ENCODE data around the gene TMED8.

TMED8 gene

DNA sequence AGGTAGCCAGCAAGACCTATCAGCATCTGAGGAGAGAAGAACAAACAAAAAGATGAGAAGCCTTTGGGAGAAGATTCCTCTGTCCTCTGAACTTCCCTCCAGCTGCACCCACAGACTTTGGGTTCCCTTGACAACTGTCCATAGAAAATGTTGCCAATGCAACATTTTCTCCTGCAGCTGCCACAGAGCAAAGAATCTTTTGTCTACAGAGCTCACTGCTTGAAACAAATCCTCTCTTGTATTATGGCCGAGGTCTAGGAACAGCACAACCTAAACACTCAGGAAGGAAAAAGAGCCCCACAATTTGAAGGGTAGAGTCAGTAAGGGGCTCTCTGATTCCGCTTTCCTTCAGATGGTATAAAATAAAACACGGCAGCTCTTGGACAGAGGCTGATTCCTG, 70.5 kb downstream of the TMED8 start:
- DNase-seq (ENCODE audit: low read depth), result no peak
- no peak overlapping the region for H3K4me3 ChIP-seq (ENCODE audit: low read depth, low read length)

DNA sequence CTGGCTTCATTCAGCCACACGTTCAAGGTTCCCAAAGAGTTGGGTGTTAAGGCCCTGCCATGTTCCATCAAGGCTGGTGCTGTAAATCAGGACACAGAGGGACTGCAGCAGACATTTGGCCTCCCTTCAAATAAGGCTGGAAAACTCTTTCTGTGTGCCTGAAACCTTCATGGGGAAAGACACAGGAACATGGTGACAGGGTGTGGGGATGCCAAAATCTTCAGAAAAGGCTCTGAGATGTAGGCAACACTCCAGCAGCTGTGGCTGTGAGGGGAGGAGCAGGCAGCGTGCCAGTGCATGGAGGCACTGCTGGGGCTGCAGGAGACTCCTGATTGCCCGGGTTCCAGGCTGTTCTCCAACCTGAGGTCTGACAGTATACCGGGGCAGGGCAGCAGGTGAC, 71.2 kb downstream of the TMED8 start:
- DNase-seq (ENCODE audit: low read depth), result no peak
- H3K4me3 ChIP-seq (ENCODE audit: low read depth, low read length), result no peak overlapping the region

DNA sequence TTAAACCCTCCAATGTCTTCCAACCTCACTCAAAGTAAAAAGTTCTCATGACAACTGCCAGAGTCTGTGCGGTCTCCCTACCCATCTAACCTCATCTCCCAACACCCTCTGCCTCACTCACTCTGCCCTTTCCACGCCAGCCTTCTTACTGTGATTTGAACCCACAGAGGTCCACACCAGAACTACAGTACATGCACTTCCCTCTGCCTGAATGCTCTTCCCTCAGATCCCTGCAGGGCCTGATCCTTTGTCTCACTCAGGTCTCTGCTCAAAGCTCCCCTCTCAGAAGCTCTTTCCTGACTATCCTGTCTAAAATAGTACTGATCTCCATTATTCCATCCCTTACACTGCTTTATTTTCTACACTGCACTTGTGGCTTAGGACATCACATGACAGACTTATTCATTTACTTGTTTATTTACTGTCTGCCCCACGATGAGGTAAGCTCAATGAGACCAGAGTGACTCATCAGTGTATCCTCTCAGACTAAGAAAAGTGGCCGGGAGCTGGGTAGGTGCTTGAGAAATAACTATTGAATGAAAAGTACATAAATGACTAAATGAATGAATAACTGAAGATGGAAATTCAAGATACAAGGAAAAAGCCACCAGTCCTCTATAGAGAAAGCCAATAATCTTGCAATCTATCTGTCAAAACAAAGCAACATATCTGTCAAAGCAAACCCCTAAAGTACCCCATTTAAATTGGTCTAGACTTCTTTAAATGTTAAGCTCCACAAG, 73.3 kb downstream of the TMED8 start:
- DNase-seq (ENCODE audit: low read depth), result peak; percentile 88
- H3K4me3 ChIP-seq (ENCODE audit: low read depth, low read length), result no peak overlapping the region

DNA sequence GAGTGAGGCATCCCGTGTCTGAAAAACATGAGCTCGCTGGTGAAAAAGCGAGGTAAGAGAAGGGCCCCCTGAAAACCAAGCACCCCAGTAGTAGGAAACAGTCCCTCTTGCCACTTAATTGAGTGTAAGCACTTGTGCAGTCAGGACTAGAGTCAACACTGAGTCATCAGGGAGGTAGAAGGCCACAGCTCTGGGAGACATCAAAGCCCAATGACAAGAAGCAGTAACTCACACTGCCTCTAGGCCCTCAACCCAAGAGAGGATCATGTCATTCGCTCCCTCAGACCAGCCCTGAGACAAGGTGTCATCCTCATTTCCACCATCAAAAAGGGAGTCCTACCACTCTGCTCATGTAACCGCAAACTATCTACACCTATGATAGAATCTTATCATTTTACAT, 74.0 kb downstream of the TMED8 start:
- no peak for DNase-seq (ENCODE audit: low read depth)
- no peak overlapping the region for H3K4me3 ChIP-seq (ENCODE audit: low read depth, low read length)

DNA sequence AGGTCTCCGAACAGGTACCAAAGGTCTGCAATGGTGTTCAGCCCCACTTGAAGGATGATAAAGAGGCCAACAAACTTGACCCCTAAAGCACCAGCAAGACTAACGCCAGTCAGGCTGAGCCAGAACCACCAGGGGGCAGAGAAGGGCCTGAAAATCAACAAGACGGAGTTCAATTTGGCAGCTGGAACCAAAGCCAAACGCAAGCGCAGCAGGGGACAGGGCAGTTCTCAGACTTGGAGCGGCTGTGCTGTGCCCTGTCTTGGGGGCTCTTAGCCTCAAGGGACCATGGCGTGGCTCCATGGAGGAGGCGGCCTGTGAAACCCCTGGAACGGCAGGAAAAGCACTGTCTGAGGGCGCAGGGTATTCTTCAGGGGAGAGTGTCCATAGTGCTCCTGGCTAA, 75.8 kb downstream of the TMED8 start:
- no peak overlapping the region for H3K4me3 ChIP-seq (ENCODE audit: low read depth, low read length)
- DNase-seq (ENCODE audit: low read depth), result peak; percentile 52

DNA sequence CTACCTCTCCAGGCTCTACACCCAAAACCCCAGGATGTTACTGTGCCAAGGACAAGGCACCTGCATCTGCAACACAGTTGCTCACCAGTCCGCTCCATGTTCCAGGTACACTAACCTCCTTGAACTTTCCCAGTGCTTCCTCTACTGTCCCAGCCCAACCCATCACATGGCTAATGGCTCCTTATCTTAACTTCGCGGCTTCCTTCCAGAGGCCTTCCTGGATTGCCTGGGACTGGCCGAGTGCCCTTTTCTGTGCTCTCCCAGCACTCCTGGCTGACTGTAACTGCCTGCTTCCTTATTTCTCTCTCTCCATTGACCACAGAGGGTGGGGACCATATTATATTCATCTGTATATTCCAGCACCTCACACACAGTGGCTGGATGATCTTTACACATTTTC, 77.1 kb downstream of the TMED8 start:
- H3K4me3 ChIP-seq (ENCODE audit: low read depth, low read length), result no peak overlapping the region
- no peak for DNase-seq (ENCODE audit: low read depth)

DNA sequence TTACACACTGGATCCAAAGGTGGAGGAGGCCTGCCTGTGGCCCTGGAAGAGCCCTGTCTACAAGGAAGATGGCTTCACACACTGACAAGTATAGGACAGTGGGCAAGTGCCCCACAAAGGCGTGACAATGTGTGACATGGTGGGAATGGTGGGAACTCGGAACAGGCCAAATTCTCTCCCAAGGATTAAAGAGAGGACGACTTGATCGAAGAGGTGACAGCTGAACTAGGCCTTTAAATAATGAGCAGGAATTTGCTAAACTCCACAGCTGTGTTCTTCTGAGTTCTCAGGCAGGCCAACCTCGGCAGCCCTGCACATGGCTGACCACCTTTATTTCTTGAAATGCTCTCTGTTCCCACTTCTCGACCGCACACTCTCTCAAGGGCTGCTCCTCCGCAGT, 80.0 kb downstream of the TMED8 start:
- DNase-seq (ENCODE audit: low read depth), result no peak
- H3K4me3 ChIP-seq (ENCODE audit: low read depth, low read length), result no peak overlapping the region

DNA sequence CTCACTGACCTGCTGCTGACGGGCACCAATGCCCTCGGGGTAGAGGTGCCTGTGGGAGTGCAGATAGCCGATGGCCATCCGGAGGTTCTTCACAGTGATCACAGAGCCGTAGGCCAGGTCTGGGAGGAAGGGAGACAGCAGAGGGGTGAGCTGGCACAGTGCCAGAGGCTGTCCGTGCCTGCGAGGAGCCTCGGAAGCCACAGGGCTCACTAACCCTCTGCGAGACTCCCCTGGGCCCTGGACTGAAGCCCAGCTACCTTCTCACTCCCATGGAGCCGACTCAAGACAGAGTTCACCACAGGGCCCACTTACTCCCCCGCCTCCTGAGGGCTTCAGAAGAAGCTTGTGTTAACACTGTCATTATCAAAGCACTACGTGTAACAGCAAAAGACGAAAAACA, 80.7 kb downstream of the TMED8 start:
- DNase-seq (ENCODE audit: low read depth), result no peak
- no peak overlapping the region for H3K4me3 ChIP-seq (ENCODE audit: low read depth, low read length)

DNA sequence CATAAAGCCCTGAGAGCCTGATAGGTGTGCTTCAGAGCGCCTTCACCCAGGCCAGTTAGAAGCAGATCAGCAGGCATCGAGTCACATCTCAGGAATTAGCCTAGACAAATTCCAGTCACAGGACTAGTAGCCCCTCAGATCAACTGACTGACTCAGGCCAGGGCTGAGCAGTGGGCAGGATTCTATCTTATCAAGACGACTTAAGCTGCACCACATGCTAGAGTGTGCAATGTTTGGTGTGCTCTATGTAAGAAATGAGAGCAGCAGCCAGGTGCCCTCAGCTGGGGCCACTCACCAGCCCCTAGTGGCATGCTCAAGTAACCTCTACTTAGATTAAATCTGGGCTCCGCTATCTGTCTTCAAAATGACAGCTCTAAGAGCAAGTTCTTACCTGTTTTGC, 86.2 kb downstream of the TMED8 start:
- DNase-seq (ENCODE audit: low read depth), result no peak
- no peak overlapping the region for H3K4me3 ChIP-seq (ENCODE audit: low read depth, low read length)

DNA sequence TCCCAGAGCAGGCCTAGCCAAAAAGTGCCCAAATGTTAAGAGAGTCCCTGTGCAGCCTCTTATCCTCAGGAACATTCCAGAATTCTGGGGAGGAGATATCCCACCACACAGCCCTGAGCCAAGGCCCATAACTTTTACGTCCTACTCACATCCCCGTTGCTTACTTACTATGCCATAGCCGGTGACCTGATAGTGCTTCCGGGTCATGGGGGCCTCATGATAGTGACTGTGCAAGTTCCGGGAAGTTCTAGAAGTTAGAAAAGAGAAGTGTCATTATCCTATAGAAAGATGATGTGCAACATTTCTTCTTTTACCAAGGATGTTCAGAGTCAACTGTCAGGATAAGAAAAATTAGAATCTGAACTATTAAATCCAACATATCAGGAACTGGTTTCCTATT, 90.3 kb downstream of the TMED8 start:
- DNase-seq (ENCODE audit: low read depth), result no peak

More for the DNA sequence above, 90.3 kb downstream of the TMED8 start:
- H3K4me3 ChIP-seq (ENCODE audit: low read depth, low read length), result no peak overlapping the region

Measured in skeletal muscle cell (primary cell).